Left ventricle myocardium inferior (tissue), 1 donor: ENCODE data around the gene PRIMA1. TPM values are rescaled to one million over a fixed set of nuclear protein-coding genes. Genes with fewer than 3 reads are reported as not detected.

Experiments used
- DNase-seq: peaks from one replicate; pipeline ENCODE4 v3.0.0-alpha.2; 2020
- H3K27ac ChIP-seq: fragments of 200-600 bp; replicated peaks from 2 replicates; pipeline ENCODE4 v1.8.0; 2021
- H3K27me3 ChIP-seq: fragments of 200-600 bp; 2 replicates; pipeline ENCODE4 v1.8.0; 2021; ENCODE audit warnings: low read depth
- H3K36me3 ChIP-seq: fragments of 200-600 bp; 2 replicates; pipeline ENCODE4 v1.8.0; 2021
- H3K4me1 ChIP-seq: fragments of 200-600 bp; 2 replicates; pipeline ENCODE4 v1.8.0; 2021
- H3K4me3 ChIP-seq: fragments of 200-600 bp; 2 replicates; pipeline ENCODE4 v1.8.0; 2021; ENCODE audit warnings: mild to moderate bottlenecking, moderate library complexity
- H3K9me3 ChIP-seq: fragments of 200-600 bp; replicated peaks from 2 replicates; pipeline ENCODE4 v1.8.0; 2021
- CTCF ChIP-seq: fragments of 200-600 bp; IDR thresholded peaks from 2 replicates; pipeline ENCODE4 v1.8.0; 2021; ENCODE audit warnings: antibody characterized with exemption, mild to moderate bottlenecking, borderline replicate concordance
- intact Hi-C: fragments of 100-400 bp; cut with micrococcal nuclease; formaldehyde crosslinking; loops from one replicate; pipeline ENCODE4 v1.11.0; 2022
- total RNA-seq: library from RNA; stranded (reverse); fragmentation: NEBNext Ultra II Directional; extraction: Animal tissue kit (Norgen Biotek cat#: 25700); gene quantifications from one replicate; pipeline ENCODE4 v1.2.1, GENCODE V29; 2021
- donor health status: DM: no; HTN: yes; CAD: no; lungs with severe emphysema.

Gene PRIMA1
- total RNA-seq, 1 donor from 2014 or later: 7.3 TPM

GRCh38 chr14:93690146-93690545 is 98.1 kb downstream of the PRIMA1 start:
- Histone ChIP-seq H3K4me3 (no peak overlapping the region), H3K4me1 (no peaks in the 10 kb centered on the region), H3K27me3 (peaks cover 46% of the 10 kb centered on the region), H3K27ac (no peak overlapping the region), H3K36me3 (no peaks in the 10 kb centered on the region), H3K9me3 (no peaks in the 10 kb centered on the region)
- intact Hi-C loops: no loop called here
- TF ChIP-seq CTCF: no peak
- DNase-seq: no peak

- no peak overlapping the region for H3K27ac ChIP-seq
- peaks cover 46% of the 10 kb centered on the region for H3K27me3 ChIP-seq
- no peak overlapping the region for H3K4me3 ChIP-seq
- no peak for TF ChIP-seq CTCF
- no peak for DNase-seq
- no peaks in the 10 kb centered on the region for H3K9me3 ChIP-seq
- intact Hi-C loops: no loop called here
- no peaks in the 10 kb centered on the region for H3K36me3 ChIP-seq
- no peaks in the 10 kb centered on the region for H3K4me1 ChIP-seq
Measured at GRCh38 chr14:93688820-93689219, 99.5 kb downstream of the PRIMA1 start.

- Histone ChIP-seq H3K4me3 (no peak overlapping the region), H3K27ac (no peak overlapping the region), H3K27me3 (peaks cover 46% of the 10 kb centered on the region), H3K9me3 (no peaks in the 10 kb centered on the region), H3K36me3 (no peaks in the 10 kb centered on the region), H3K4me1 (no peaks in the 10 kb centered on the region)
- TF ChIP-seq CTCF: no peak
- intact Hi-C loops: no loop called here
- no peak for DNase-seq
Measured at GRCh38 chr14:93688239-93688666, 100.0 kb downstream of the PRIMA1 start.

- H3K36me3 ChIP-seq: no peaks in the 10 kb centered on the region
- no peak for TF ChIP-seq CTCF
- H3K9me3 ChIP-seq: no peaks in the 10 kb centered on the region
- H3K4me3 ChIP-seq: no peak overlapping the region
- peaks cover 51% of the 10 kb centered on the region for H3K27me3 ChIP-seq
- no peak for DNase-seq
- H3K4me1 ChIP-seq: no peaks in the 10 kb centered on the region
- H3K27ac ChIP-seq: no peak overlapping the region
- intact Hi-C loops: no loop called here
Measured at GRCh38 chr14:93686268-93686667, 102.0 kb downstream of the PRIMA1 start.

- Histone ChIP-seq H3K4me3 (no peak overlapping the region), H3K4me1 (no peaks in the 10 kb centered on the region), H3K9me3 (no peaks in the 10 kb centered on the region), H3K27ac (no peak overlapping the region), H3K27me3 (peaks cover 45% of the 10 kb centered on the region), H3K36me3 (no peaks in the 10 kb centered on the region)
- intact Hi-C loops: no loop called here
- DNase-seq: no peak
- TF ChIP-seq CTCF: no peak
Measured at GRCh38 chr14:93685121-93685895, 103.0 kb downstream of the PRIMA1 start.
